MM.1S (cell line): ENCODE data around the gene TMEM176A.

ENCODE experiments used
- DNase-seq: peaks from one replicate; pipeline ENCODE4 v3.0.0-alpha.2; 2015
- H2AFZ ChIP-seq: fragments of 300-600 bp; sonication (generic); 2 replicates; pipeline ENCODE4 v1.6.0; 2016; ENCODE audit warnings: antibody characterized with exemption, low read length
- H3F3A ChIP-seq: fragments of 300-600 bp; sonication (generic); 2 replicates; pipeline ENCODE4 v1.6.1; 2016; ENCODE audit warnings: mild to moderate bottlenecking, antibody characterized with exemption, low read length, moderate library complexity, mixed read lengths; ENCODE audit not compliant: insufficient read depth
- H3K27ac ChIP-seq: fragments of 300-600 bp; sonication (generic); 2 replicates; pipeline ENCODE4 v1.5.1; 2016; ENCODE audit warnings: mild to moderate bottlenecking, low read length
- H3K27me3 ChIP-seq: fragments of 300-600 bp; sonication (generic); replicated peaks from 2 replicates; pipeline ENCODE4 v1.6.0; 2016; ENCODE audit warnings: low read length; ENCODE audit not compliant: insufficient read depth
- H3K36me3 ChIP-seq: fragments of 300-600 bp; sonication (generic); replicated peaks from 2 replicates; pipeline ENCODE4 v1.6.1; 2016; ENCODE audit warnings: mild to moderate bottlenecking, low read length, mixed read lengths; ENCODE audit not compliant: insufficient read depth
- H3K4me1 ChIP-seq: fragments of 300-600 bp; sonication (generic); 2 replicates; pipeline ENCODE4 v1.6.1; 2016; ENCODE audit warnings: low read length, mixed read lengths
- H3K4me2 ChIP-seq: fragments of 300-600 bp; sonication (generic); 2 replicates; pipeline ENCODE4 v1.6.0; 2016; ENCODE audit warnings: low read depth, low read length
- H3K4me3 ChIP-seq: fragments of 300-600 bp; sonication (generic); 2 replicates; pipeline ENCODE4 v1.5.1; 2016; ENCODE audit warnings: low read length, mixed read lengths
- H3K79me2 ChIP-seq: fragments of 300-600 bp; sonication (generic); 2 replicates; pipeline ENCODE4 v1.6.1; 2016; ENCODE audit warnings: mixed run types, low read length, mixed read lengths
- H3K9ac ChIP-seq: fragments of 300-600 bp; sonication (generic); 2 replicates; pipeline ENCODE4 v1.6.1; 2016; ENCODE audit warnings: low read length, mixed read lengths
- H3K9me2 ChIP-seq: fragments of 300-600 bp; sonication (generic); replicated peaks from 2 replicates; pipeline ENCODE4 v1.6.1; 2016; ENCODE audit warnings: mild to moderate bottlenecking, low read length, mixed read lengths; ENCODE audit not compliant: insufficient read depth
- H3K9me3 ChIP-seq: fragments of 300-600 bp; sonication (generic); replicated peaks from 2 replicates; pipeline ENCODE4 v1.6.1; 2016; ENCODE audit warnings: mild to moderate bottlenecking, low read length, mixed read lengths; ENCODE audit not compliant: insufficient read depth
- H4K20me1 ChIP-seq: fragments of 300-600 bp; sonication (generic); 2 replicates; pipeline ENCODE4 v1.6.1; 2016; ENCODE audit warnings: mild to moderate bottlenecking, low read length, moderate library complexity, mixed read lengths; ENCODE audit not compliant: insufficient read depth
- CTCF ChIP-seq: fragments of 300-600 bp; sonication (generic); IDR thresholded peaks from 2 replicates; pipeline ENCODE4 v1.5.1; 2016; ENCODE audit warnings: antibody characterized with exemption, low read length, mixed read lengths
- EZH2 ChIP-seq: fragments of 300-600 bp; sonication (generic); optimal IDR thresholded peaks from 2 replicates; pipeline ENCODE3; 2017; ENCODE audit warnings: low read depth, mild to moderate bottlenecking, antibody characterized with exemption, low read length, mixed read lengths
- EZH2phosphoT487 ChIP-seq: fragments of 300-600 bp; sonication (generic); IDR thresholded peaks from 2 replicates; pipeline ENCODE4 v1.6.1; 2018; ENCODE audit warnings: antibody characterized with exemption, low read length

The TMEM176A gene

GRCh38 chr7:150778738-150779301 lies 21.7 kb upstream of the TMEM176A start:
- H3K79me2 ChIP-seq = no peaks in the 10 kb centered on the region
- peak; percentile 98 for TF ChIP-seq CTCF
- TF ChIP-seq EZH2phosphoT487 = no peak
- DNase-seq = peak; percentile 72
- H3K27me3 ChIP-seq = no peaks in the 10 kb centered on the region
- H3K36me3 ChIP-seq = no peaks in the 10 kb centered on the region
- H3K27ac ChIP-seq = no peak overlapping the region
- H3K4me3 ChIP-seq = no peak overlapping the region
- H3K4me2 ChIP-seq = no peak overlapping the region
- H2AFZ ChIP-seq = no peak overlapping the region
- no peaks in the 10 kb centered on the region for H4K20me1 ChIP-seq
- no peaks in the 10 kb centered on the region for H3F3A ChIP-seq
- no peaks in the 10 kb centered on the region for H3K4me1 ChIP-seq
- no peak overlapping the region for H3K9ac ChIP-seq
- H3K9me3 ChIP-seq = no peaks in the 10 kb centered on the region
- no peaks in the 10 kb centered on the region for H3K9me2 ChIP-seq

DNA sequence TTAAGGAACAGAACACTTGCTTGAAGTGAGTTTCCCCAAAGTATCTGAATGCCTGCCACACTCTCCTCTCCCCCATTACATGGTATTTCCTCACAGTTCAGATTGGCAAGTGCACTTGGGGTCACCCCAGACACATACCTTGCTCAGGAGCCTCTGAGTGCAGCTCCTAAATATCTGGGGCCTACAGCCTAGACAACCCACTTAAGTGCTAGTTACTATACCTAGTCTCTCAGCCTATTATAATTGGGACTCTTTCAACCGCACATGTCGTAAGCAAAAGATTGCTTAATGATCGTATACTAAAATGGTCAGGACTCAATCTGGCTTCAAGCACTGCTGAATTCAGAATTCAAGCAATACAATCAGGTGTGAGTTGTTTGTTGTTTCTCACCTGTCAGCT lies 20.3 kb upstream of the TMEM176A start:
- no peak overlapping the region for H2AFZ ChIP-seq

GRCh38 chr7:150781103-150781502 lies 19.5 kb upstream of the TMEM176A start:
- H3K27me3 ChIP-seq = no peaks in the 10 kb centered on the region
- no peak overlapping the region for H3K4me2 ChIP-seq
- H3K4me3 ChIP-seq = no peak overlapping the region
- H4K20me1 ChIP-seq = no peaks in the 10 kb centered on the region
- no peak for DNase-seq
- TF ChIP-seq CTCF (no peak), EZH2 (no peak), EZH2phosphoT487 (no peak)
- H3K4me1 ChIP-seq = no peaks in the 10 kb centered on the region
- H3K79me2 ChIP-seq = no peaks in the 10 kb centered on the region
- no peak overlapping the region for H2AFZ ChIP-seq
- H3K9ac ChIP-seq = no peak overlapping the region
- no peaks in the 10 kb centered on the region for H3K9me2 ChIP-seq
- no peak overlapping the region for H3K27ac ChIP-seq
- H3K9me3 ChIP-seq = no peaks in the 10 kb centered on the region
- H3F3A ChIP-seq = no peaks in the 10 kb centered on the region
- no peaks in the 10 kb centered on the region for H3K36me3 ChIP-seq

More for the DNA sequence above, 20.3 kb upstream of the TMEM176A start:
- H3K9me3 ChIP-seq = no peaks in the 10 kb centered on the region
- no peak overlapping the region for H3K4me3 ChIP-seq
- H3K79me2 ChIP-seq = no peaks in the 10 kb centered on the region
- no peaks in the 10 kb centered on the region for H3K9me2 ChIP-seq
- no peak for DNase-seq
- H3K4me1 ChIP-seq = no peaks in the 10 kb centered on the region
- no peak overlapping the region for H3K9ac ChIP-seq
- H3K27me3 ChIP-seq = no peaks in the 10 kb centered on the region
- no peaks in the 10 kb centered on the region for H4K20me1 ChIP-seq
- no peaks in the 10 kb centered on the region for H3K36me3 ChIP-seq
- TF ChIP-seq CTCF = no peak
- no peak for TF ChIP-seq EZH2
- no peak for TF ChIP-seq EZH2phosphoT487
- H3K27ac ChIP-seq = no peak overlapping the region
- H3K4me2 ChIP-seq = no peak overlapping the region
- H3F3A ChIP-seq = no peaks in the 10 kb centered on the region
